H7 (cell line): ENCODE measurements around the gene LILRA2. TPM values are rescaled to one million over a fixed set of nuclear protein-coding genes. Genes with fewer than 3 reads are reported as not detected.

Source experiments
- DNase-seq: peaks from one replicate; pipeline ENCODE4 v3.0.0; 2012
- H3K27me3 ChIP-seq: 2 replicates; pipeline ENCODE4 v1.6.0; 2011; ENCODE audit warnings: mild to moderate bottlenecking, low read length; ENCODE audit not compliant: control insufficient read depth, insufficient read depth
- H3K36me3 ChIP-seq: replicated peaks from 2 replicates; pipeline ENCODE4 v1.5.1; 2011; ENCODE audit warnings: low read length; ENCODE audit not compliant: control insufficient read depth, insufficient read depth
- H3K4me3 ChIP-seq: 2 replicates; pipeline ENCODE4 v1.5.1; 2011; ENCODE audit warnings: low read depth, mild to moderate bottlenecking, control low read depth, low read length, moderate library complexity; ENCODE audit not compliant: insufficient read depth
- total RNA-seq: library from RNA; depleted of rRNA; stranded (reverse); fragments of >200 nt; shearing (Covaris generic); gene quantifications from 2 replicates; pipeline ENCODE4 v1.2.3, GENCODE V29; 2014; rRNA removed

Gene LILRA2
- total RNA-seq: not detected in 2 replicates

DNA sequence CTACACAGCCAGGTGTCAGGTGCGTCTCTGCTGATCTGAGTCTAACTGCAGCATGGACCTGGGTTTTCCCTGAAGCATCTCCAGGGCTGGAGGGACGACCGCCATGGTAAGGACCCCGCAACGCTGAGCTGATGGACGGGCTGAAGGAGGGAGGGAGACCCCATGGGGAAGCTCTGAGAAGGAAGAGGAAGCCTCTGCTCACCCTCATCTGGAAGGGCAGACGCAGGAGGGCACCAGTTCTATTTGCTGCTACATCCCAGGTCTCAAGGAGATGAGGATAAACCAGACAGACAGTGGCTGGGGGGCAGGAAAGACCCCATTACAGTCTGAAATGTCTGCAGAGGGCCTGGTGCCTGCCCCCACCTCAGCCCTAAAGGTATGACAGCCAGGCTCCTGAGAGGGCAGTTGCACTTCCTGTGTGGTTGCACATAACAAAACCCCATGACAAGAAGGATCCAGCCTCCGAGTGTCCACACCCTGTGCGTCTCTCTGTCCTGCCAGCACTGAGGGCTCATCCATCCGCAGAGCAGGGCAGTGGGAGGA is at the start of gene LILRA2:
LILRA2 (plus strand) TSS at position 461 of the 543 bp plus-strand sequence. CDS start 89 bp downstream, outside the sequence.
- no peaks in the 10 kb centered on the region for H3K36me3 ChIP-seq
- no peaks in the 10 kb centered on the region for H3K27me3 ChIP-seq
- no peak within 1 kb of the TSS for H3K4me3 ChIP-seq
- no peak for DNase-seq

DNA sequence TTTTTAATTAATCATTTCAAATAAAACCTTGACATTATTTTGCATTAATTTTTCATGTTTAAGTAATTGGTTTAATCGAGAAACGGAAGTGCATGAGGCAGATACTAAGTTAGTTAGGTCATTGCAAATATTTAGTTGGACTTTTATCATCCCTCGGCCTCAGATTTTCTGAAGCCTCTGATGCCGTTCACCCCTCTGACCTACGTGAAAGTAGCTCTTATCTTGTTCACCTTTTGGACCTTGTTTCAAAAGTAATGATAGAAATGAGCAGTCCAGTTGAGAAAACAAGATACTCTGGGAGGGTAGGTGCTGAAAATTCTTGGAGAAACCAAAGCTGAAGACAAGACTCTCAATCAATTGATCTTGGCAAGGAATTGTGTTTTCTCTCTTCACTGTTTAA is 48.0 kb upstream of the LILRA2 start:
- Histone ChIP-seq H3K27me3 (no peaks in the 10 kb centered on the region), H3K36me3 (no peaks in the 10 kb centered on the region), H3K4me3 (no peak overlapping the region)
- no peak for DNase-seq

DNA sequence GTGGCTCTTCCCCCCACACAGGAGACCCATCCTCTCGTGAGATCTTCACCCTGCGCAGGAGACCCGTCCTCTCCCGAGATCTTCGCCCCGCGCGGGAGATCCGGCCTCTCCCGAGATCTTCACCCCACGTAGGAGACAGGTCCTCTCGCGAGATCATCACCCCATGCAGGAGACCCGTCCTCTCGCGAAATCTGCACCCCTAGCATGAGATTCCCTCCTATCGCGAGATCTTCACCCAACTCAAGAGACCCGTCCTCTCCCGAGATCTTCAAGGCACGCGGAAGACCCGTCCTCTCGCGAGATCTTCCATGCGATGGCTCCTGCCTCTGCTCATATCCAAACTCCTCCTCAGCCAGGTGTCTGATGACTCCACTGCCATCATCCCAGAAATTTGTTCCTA is 46.6 kb upstream of the LILRA2 start:
- Histone ChIP-seq H3K36me3 (no peaks in the 10 kb centered on the region), H3K27me3 (no peaks in the 10 kb centered on the region)
- no peak for DNase-seq

DNA sequence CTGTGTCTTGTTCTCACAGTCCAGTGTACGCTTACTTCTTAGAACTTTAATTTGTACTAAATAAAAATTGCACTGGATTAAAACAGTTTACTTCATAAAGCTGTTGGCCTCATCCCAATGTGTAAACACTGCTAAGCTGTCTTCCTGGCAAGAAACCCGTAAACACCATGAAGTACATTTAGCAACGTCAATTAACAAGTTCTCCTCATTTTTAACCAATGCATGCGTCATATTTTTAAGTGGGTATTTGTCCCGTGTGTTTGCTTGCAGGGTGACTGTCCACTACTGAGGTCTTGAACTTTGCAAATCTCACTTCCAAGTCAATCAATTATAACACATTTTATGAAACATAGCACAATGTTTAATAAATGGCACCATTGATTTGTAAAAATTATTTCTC is 42.7 kb upstream of the LILRA2 start:
- H3K36me3 ChIP-seq: no peaks in the 10 kb centered on the region
- no peak for DNase-seq
- H3K4me3 ChIP-seq: no peak overlapping the region
- H3K27me3 ChIP-seq: no peaks in the 10 kb centered on the region

More for the DNA sequence above, 46.6 kb upstream of the LILRA2 start:
- no peak overlapping the region for H3K4me3 ChIP-seq

DNA sequence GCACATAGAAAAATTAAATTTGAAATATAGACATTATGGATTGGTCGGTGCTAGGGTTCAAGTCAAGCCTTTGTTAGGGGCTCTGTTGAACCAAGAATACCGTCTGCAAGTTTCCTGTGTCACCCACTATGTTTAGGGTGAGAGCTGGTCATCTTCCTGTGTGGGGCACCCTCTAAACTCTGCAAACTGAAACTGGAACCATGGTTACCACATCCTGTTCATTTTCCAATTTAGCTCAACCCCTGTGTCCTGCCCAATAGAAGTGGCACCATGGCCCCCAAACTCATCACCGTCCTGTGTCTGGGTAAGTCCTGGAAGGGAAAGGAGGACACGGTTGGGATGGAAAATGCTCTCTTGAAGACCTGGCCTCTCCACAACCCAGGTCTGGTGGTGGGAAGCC is 41.1 kb upstream of the LILRA2 start:
- Histone ChIP-seq H3K4me3 (no peak overlapping the region), H3K27me3 (no peaks in the 10 kb centered on the region), H3K36me3 (no peaks in the 10 kb centered on the region)
- no peak for DNase-seq

DNA sequence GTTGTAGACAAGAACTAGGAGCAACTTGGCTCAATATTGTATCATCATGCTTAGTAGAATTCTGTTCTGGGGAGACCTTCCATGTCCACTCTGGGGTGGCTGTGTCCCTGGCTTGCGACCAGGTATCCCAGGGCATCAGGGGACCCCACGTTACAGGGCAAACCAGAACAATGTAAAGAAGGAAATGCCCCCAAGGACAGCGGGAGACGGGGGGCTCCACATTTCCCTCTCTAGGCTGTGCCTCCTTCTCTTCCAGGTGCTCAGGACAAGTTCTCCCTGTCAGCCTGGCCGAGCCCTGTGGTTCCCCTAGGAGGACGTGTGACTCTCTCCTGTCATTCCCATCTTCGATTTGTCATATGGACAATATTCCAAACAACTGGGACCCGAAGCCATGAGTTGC is 40.1 kb upstream of the LILRA2 start:
- Histone ChIP-seq H3K36me3 (no peaks in the 10 kb centered on the region), H3K27me3 (no peaks in the 10 kb centered on the region), H3K4me3 (no peak overlapping the region)
- no peak for DNase-seq

DNA sequence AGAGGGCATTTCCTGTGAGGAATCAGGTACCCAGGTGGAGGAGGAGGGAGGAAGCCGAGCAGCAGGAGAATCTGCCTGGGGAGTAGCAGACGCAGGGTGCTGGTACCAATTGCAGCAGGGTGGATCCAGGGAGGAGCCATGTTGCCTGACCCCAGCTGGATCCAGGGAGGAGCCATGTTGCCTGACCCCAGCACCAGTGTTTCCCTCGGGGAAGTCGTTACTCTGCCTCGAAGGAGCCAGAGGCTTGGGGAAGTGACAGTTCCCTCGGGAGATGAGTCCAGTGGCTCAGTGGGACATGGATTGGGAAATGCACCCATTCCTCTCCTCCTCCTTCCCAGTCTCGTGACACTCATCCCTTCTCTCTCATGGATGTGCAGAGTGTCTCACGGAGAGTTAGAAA is 39.4 kb upstream of the LILRA2 start:
- DNase-seq: no peak
- H3K27me3 ChIP-seq: no peaks in the 10 kb centered on the region
- no peak overlapping the region for H3K4me3 ChIP-seq
- H3K36me3 ChIP-seq: no peaks in the 10 kb centered on the region

DNA sequence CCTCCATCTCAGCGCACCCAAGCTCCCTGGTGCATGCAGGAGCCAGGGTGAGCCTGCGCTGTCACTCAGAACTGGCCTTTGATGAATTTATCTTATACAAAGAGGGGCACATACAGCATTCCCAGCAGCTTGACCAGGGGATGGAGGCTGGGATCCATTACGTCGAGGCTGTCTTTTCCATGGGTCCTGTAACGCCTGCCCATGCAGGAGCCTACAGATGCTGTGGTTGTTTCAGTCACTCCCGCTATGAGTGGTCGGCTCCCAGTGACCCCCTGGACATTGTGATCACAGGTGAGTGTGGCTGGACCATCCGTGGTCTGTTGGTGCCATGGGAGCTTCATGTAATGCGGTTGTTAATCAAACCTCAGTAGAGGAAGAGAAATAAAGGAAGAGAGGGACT is 38.0 kb upstream of the LILRA2 start:
- no peak for DNase-seq
- no peaks in the 10 kb centered on the region for H3K27me3 ChIP-seq
- H3K4me3 ChIP-seq: no peak overlapping the region
- H3K36me3 ChIP-seq: no peaks in the 10 kb centered on the region

DNA sequence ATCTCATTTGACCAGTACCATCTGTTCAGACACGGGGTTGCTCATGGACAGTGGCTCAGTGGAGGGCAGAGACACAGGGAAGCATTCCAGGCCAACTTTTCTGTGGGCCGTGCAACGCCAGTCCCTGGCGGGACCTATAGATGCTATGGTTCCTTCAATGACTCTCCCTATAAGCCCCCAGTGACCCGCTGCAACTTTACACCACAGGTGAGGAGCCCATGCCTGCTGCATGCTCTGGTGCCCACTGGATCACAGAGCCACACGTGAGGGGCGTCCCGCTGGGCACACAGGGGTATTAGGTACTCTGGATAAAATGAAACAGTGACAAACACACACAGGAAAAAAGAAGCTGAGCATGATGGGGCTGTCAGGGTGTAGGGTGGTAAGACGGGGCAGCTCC is 36.6 kb upstream of the LILRA2 start:
- H3K36me3 ChIP-seq: no peaks in the 10 kb centered on the region
- no peak for DNase-seq
- no peaks in the 10 kb centered on the region for H3K27me3 ChIP-seq
- no peak overlapping the region for H3K4me3 ChIP-seq

DNA sequence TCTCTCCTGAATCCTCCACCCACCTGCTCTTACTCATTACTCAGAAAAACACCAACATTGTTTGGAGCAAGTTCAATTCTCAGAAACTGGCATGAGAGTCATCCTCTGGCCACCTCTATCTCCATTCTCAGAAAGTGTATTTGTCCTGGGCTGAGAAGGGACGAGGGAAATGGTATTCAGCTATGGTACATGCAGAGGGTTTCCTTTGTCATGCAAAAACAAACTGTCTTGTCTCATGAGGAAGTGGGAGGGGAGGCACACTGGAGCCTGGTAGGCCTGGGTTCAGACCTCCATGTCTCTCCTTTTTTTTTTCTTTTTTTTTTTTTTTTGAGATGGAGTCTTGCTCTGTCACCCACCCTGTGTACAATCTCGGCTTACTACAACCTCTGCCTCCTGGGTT is 31.9 kb upstream of the LILRA2 start:
- H3K27me3 ChIP-seq: no peaks in the 10 kb centered on the region
- no peak for DNase-seq
- no peak overlapping the region for H3K4me3 ChIP-seq
- H3K36me3 ChIP-seq: no peaks in the 10 kb centered on the region

DNA sequence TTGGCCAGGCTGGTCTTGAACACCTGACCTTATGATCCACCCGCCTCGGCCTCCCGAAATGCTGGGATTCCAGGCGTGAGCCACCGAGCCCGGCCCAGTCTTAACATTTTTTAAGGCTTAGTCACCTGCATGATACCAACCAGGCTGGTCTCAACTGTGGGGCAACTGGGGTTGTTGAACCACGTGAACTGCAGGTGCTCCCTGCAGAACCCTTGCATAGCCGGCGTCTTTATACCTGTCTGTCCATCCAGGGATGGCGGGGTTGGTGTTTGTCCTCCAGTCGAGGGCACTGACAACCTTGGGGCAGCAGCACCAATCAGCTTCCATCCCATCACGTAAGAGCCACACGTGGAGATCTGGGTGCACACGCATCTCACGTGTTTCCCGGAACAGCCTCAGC is 24.8 kb upstream of the LILRA2 start:
- Histone ChIP-seq H3K27me3 (no peaks in the 10 kb centered on the region), H3K36me3 (no peaks in the 10 kb centered on the region), H3K4me3 (no peak overlapping the region)
- no peak for DNase-seq

DNA sequence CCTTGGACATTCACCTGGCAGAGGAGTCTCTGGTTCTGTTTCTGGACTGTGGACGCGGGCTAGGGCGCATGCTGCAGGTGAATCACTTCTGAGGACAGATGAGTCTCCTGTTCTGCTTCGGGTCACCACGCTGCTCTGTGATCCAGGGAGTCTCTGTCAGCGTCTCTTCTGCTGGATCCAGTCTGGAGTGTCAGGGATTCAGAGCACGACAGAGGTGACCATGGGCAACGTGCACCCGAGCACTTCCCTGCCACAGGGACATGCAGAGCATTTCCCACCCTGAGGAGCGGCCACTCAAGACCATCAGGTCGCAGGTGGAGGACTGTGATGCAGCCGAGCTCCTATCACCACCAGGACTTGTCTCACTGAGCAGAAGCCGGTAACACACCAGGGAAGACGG is 24.4 kb upstream of the LILRA2 start:
- Histone ChIP-seq H3K36me3 (no peaks in the 10 kb centered on the region), H3K4me3 (no peak overlapping the region), H3K27me3 (no peaks in the 10 kb centered on the region)
- DNase-seq: no peak

DNA sequence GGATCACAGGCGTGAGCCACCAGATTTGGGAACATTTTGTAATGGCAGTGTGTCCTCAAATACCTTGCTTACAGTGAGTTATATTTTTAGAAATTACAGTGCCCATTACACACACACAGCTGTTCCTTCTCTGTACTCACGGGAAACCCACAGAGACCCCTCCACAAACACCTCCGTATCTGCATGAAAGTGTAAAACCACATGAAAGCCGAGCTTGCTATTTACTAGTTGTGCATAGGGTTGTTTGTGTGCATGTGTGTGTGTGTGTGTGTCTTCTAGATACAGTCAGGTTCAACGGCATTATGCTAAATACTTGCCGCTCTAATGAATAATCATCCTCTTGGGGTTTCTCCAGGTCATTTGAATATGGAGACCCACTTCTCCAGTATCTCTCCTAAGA is 22.3 kb upstream of the LILRA2 start:
- Histone ChIP-seq H3K36me3 (no peaks in the 10 kb centered on the region), H3K27me3 (no peaks in the 10 kb centered on the region), H3K4me3 (no peak overlapping the region)
- DNase-seq: no peak

DNA sequence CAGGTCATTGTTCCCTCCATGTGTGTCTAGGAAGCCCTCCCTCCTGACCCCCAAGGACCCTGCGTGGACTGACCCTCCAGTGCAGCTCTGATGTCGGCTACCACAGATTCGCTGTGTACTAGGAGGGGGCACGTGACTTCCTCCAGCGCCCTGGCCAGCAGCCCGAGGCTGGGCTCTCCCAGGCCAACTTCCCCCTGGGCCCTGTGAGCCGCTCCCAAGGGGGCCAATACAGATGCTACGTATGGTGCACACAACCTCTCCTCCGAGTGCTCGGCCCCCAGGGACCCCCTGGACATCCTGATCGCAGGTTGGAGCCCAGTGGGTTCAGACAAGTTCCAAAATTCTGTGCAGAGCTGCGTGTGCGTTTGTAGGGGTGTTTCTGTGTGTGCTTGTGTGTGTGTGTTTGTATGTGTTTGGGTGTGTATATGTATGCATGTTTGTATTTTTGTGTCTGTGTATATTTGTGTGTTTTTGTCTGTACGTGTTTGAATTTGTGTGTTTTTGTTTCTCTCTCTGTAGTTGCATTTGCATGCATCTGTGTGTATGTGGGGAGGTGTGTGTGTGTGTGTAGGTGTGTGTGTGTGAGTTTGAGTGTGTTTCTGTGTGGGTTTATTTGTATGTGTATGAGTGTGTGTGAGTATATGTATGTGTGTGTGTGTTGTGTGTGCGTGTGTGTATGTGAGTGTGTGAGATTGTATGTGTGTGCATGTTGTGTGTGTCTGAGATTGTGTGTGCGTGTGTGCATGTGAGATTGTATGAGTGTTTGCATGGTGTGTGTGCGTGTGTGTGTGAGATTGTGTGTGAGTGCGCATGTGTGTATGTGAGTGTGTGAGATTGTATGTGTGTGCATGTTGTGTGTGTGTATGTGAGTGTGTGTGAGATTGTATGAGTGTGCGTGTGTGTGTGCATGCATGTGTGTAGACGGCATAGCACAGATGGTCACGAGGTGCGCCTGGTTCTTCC is 21.4 kb upstream of the LILRA2 start:
- DNase-seq: no peak
- Histone ChIP-seq H3K27me3 (no peaks in the 10 kb centered on the region), H3K36me3 (no peaks in the 10 kb centered on the region), H3K4me3 (no peak overlapping the region)

DNA sequence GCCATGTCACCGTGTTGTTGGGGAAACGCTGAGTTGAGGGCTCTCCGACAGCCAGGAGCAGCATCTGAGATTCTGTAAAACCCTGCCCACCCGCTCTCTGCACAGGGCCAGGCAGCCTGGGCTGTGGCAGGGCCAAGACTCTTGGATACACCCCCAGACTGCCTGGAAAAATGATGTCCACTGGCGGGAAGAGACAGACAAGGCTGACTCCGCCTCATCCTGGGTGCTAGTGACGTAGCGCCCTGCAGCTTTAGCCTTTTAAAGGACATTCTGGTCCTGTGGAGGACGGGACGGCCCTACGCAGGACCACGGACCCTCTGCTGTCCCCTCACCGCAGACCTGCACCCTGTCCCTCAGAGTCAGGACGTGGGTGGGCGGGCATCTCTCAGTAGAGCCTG is 20.7 kb upstream of the LILRA2 start:
- H3K27me3 ChIP-seq: no peaks in the 10 kb centered on the region
- no peak for DNase-seq
- no peak overlapping the region for H3K4me3 ChIP-seq
- H3K36me3 ChIP-seq: no peaks in the 10 kb centered on the region
